ENCODE measurements around the gene HTR3C.

The HTR3C gene

GRCh38 chr3:184096811-184097383 is 44.0 kb downstream of the HTR3C start, which contains the start of gene HTR3E:
Gene HTR3E (plus strand): TSS chr3:184097064. CDS start chr3:184097530, 466 bp downstream.
- no peak for DNase-seq

GRCh38 chr3:184097556-184097955 is 44.7 kb downstream of the HTR3C start:
- no peak for DNase-seq

GRCh38 chr3:184099806-184100686 is 47.2 kb downstream of the HTR3C start:
- DNase-seq: no peak
